Neuronal stem cell (in vitro differentiated cells): ENCODE data around the gene ANKRD13B.

ENCODE experiments used
- DNase-seq: peaks from one replicate; pipeline ENCODE4 v3.0.0-alpha.2; 2013; ENCODE audit warnings: low spot score
- H2AFZ ChIP-seq: one replicate; pipeline ENCODE4 v1.6.1; 2013; ENCODE audit warnings: mild to moderate bottlenecking, low read length, inconsistent platforms
- H2AK5ac ChIP-seq: 2 replicates; pipeline ENCODE4 v1.6.1; 2013; ENCODE audit warnings: low read depth, mild to moderate bottlenecking, inconsistent platforms, low read length, moderate library complexity, mixed read lengths
- H2BK120ac ChIP-seq: 2 replicates; pipeline ENCODE4 v1.6.1; 2013; ENCODE audit warnings: low read depth, mild to moderate bottlenecking, inconsistent platforms, low read length, moderate library complexity, mixed read lengths
- H2BK12ac ChIP-seq: one replicate; pipeline ENCODE4 v1.6.1; 2013; ENCODE audit warnings: low read length, inconsistent platforms
- H2BK15ac ChIP-seq: 2 replicates; pipeline ENCODE4 v1.6.1; 2013; ENCODE audit warnings: mild to moderate bottlenecking, low read length, inconsistent platforms, mixed read lengths
- H2BK5ac ChIP-seq: one replicate; pipeline ENCODE4 v1.6.1; 2013; ENCODE audit warnings: inconsistent platforms, mild to moderate bottlenecking, low read length, moderate library complexity
- H3K14ac ChIP-seq: one replicate; pipeline ENCODE4 v1.6.1; 2013; ENCODE audit warnings: low read length, inconsistent platforms
- H3K18ac ChIP-seq: 2 replicates; pipeline ENCODE4 v1.6.1; 2013; ENCODE audit warnings: low read length, inconsistent platforms
- H3K23ac ChIP-seq: 2 replicates; pipeline ENCODE4 v1.6.1; 2013; ENCODE audit warnings: low read depth, mild to moderate bottlenecking, mixed read lengths, low read length, inconsistent platforms; ENCODE audit not compliant: poor library complexity
- H3K27ac ChIP-seq: replicated peaks from 3 replicates; pipeline ENCODE4 v1.5.1; 2013; ENCODE audit warnings: low read length, inconsistent platforms
- H3K27me3 ChIP-seq, 3 experiments: 2 replicates each; pipeline ENCODE4 v1.6.1; 2013; ENCODE audit warnings: low read length in 3 of 3, mild to moderate bottlenecking in 2 of 3, inconsistent platforms in 1 of 3, low read depth in 1 of 3, mixed read lengths in 1 of 3, moderate library complexity in 1 of 3; ENCODE audit not compliant: control insufficient read depth in 3 of 3, insufficient read depth in 3 of 3
- H3K36me3 ChIP-seq, 2 donors: replicated peaks in 1 of 2; 2 replicates each; pipeline ENCODE4 v1.6.1; 2013; ENCODE audit warnings: low read length in 2 of 2; ENCODE audit not compliant: control insufficient read depth in 2 of 2, insufficient read depth in 2 of 2
- H3K4ac ChIP-seq: 2 replicates; pipeline ENCODE4 v1.6.1; 2013; ENCODE audit warnings: inconsistent platforms, mild to moderate bottlenecking, low read length, moderate library complexity
- H3K4me1 ChIP-seq, 2 donors: 1 replicate in 1 of 2; 2 replicates in 1 of 2; pipeline ENCODE4 v1.6.1; 2013; ENCODE audit warnings: low read length in 2 of 2, low read depth in 1 of 2; ENCODE audit not compliant: control insufficient read depth in 2 of 2, insufficient read depth in 1 of 2
- H3K4me2 ChIP-seq: one replicate; pipeline ENCODE4 v1.6.1; 2013; ENCODE audit warnings: mild to moderate bottlenecking, low read length, inconsistent platforms; ENCODE audit not compliant: insufficient read depth, poor library complexity, severe bottlenecking
- H3K4me3 ChIP-seq, 2 donors: 2 replicates each; pipeline ENCODE4 v1.5.1; 2013; ENCODE audit warnings: low read length in 2 of 2, mild to moderate bottlenecking in 2 of 2, inconsistent platforms in 1 of 2, moderate library complexity in 1 of 2
- H3K79me1 ChIP-seq: one replicate; pipeline ENCODE4 v1.6.1; 2013; ENCODE audit warnings: low read depth, mild to moderate bottlenecking, inconsistent platforms, low read length, moderate library complexity
- H3K9ac ChIP-seq: one replicate; pipeline ENCODE4 v1.6.1; 2013; ENCODE audit warnings: mild to moderate bottlenecking, low read depth, low read length, inconsistent platforms; ENCODE audit not compliant: poor library complexity
- H3K9me3 ChIP-seq, 2 donors: replicated peaks in 1 of 2; 2 replicates each; pipeline versions ENCODE3 to v1.6.1; 2013; ENCODE audit warnings: low read length in 2 of 2, mild to moderate bottlenecking in 2 of 2, inconsistent platforms in 1 of 2, low read depth in 1 of 2, mixed read lengths in 1 of 2, moderate library complexity in 1 of 2; ENCODE audit not compliant: control insufficient read depth in 2 of 2, insufficient read depth in 1 of 2
- H4K8ac ChIP-seq: one replicate; pipeline ENCODE4 v1.6.1; 2013; ENCODE audit warnings: low read depth, mild to moderate bottlenecking, inconsistent platforms, low read length, moderate library complexity
- H4K91ac ChIP-seq: one replicate; pipeline ENCODE4 v1.6.1; 2013; ENCODE audit warnings: low read length, low read depth, mild to moderate bottlenecking, inconsistent platforms; ENCODE audit not compliant: poor library complexity
- WGBS, 2 donors: extraction: QIAGEN DNeasy Blood & Tissue Kit; methylation state at CpG; one replicate each; pipeline ENCODE4 v1.1.7; 2013; ENCODE audit warnings: missing lambda C conversion rate in 2 of 2, mixed read lengths in 1 of 2; ENCODE audit not compliant: insufficient read length in 2 of 2, insufficient replicate concordance in 1 of 2; ENCODE audit errors: extremely low coverage in 2 of 2; 5-methylcytosine and 5-hydroxymethylcytosine counted together

Gene ANKRD13B

GRCh38 chr17:29625037-29625750 is 32.3 kb downstream of the ANKRD13B start:
- Histone ChIP-seq H3K9ac (no peak overlapping the region), H3K79me1 (no peaks in the 10 kb centered on the region), H3K18ac (no peak overlapping the region), H3K4ac (no peak overlapping the region), H2AK5ac (no peak overlapping the region), H2BK12ac (no peak overlapping the region), H3K9me3 (no peaks in the 10 kb centered on the region), H3K4me2 (no peak overlapping the region), H3K4me1 (peaks cover 11 to 13% of the 10 kb centered on the region in 2 donors), H3K14ac (no peak overlapping the region), H4K8ac (no peak overlapping the region), H3K4me3 (no peak overlapping the region), H3K27ac (no peak overlapping the region), H3K23ac (no peak overlapping the region), H2BK15ac (no peak overlapping the region), H2AFZ (no peak overlapping the region), H4K91ac (no peak overlapping the region), H3K27me3 (peaks cover 0 to 16% (median 5%) of the 10 kb centered on the region in 3 experiments), H2BK120ac (no peak overlapping the region), H2BK5ac (no peak overlapping the region), H3K36me3 (peaks cover 0 to 4% of the 10 kb centered on the region in 2 donors)
- DNase-seq: no peak
- WGBS, 2 donors: no CpG with 5 or more reads among the region's 8 CpGs

- Histone ChIP-seq H2BK5ac (no peak overlapping the region), H3K36me3 (peaks cover 16 to 18% of the 10 kb centered on the region in 2 donors), H3K9me3 (no peaks in the 10 kb centered on the region), H3K4ac (no peak overlapping the region), H4K91ac (no peak overlapping the region), H3K18ac (no peak overlapping the region), H2BK12ac (no peak overlapping the region), H3K27ac (no peak overlapping the region), H2AFZ (no peak overlapping the region), H3K4me3 (no peak overlapping the region), H3K23ac (no peak overlapping the region), H2BK15ac (no peak overlapping the region), H2BK120ac (no peak overlapping the region), H3K9ac (no peak overlapping the region), H3K4me1 (peaks cover 9 to 11% of the 10 kb centered on the region in 2 donors), H3K4me2 (no peak overlapping the region), H2AK5ac (no peak overlapping the region), H3K14ac (no peak overlapping the region), H3K79me1 (no peaks in the 10 kb centered on the region), H4K8ac (no peak overlapping the region), H3K27me3 (peaks cover 0 to 3% (median 0%) of the 10 kb centered on the region in 3 experiments)
- WGBS, 2 donors: no CpG with 5 or more reads among the region's 1 CpG
- DNase-seq: no peak
Measured at GRCh38 chr17:29627951-29628350, 35.0 kb downstream of the ANKRD13B start.

GRCh38 chr17:29628644-29629043 is 35.7 kb downstream of the ANKRD13B start:
- Histone ChIP-seq H3K18ac (no peak overlapping the region), H2BK12ac (no peak overlapping the region), H3K27ac (no peak overlapping the region), H3K9ac (no peak overlapping the region), H3K23ac (no peak overlapping the region), H3K4me2 (no peak overlapping the region), H4K8ac (no peak overlapping the region), H3K79me1 (no peaks in the 10 kb centered on the region), H3K4me3 (no peak overlapping the region), H2AK5ac (no peak overlapping the region), H2BK15ac (no peak overlapping the region), H3K4me1 (peaks cover 5 to 6% of the 10 kb centered on the region in 2 donors), H3K4ac (no peak overlapping the region), H3K36me3 (peaks cover 16 to 18% of the 10 kb centered on the region in 2 donors), H2BK5ac (no peak overlapping the region), H2AFZ (no peak overlapping the region), H2BK120ac (no peak overlapping the region), H3K9me3 (no peaks in the 10 kb centered on the region), H3K14ac (no peak overlapping the region), H3K27me3 (no peaks in the 10 kb centered on the region), H4K91ac (no peak overlapping the region)
- DNase-seq: no peak
- WGBS, 2 donors: no CpG with 5 or more reads among the region's 2 CpGs

- Histone ChIP-seq H3K23ac (no peak overlapping the region), H3K4ac (no peak overlapping the region), H2BK120ac (no peak overlapping the region), H3K14ac (no peak overlapping the region), H3K4me1 (peaks cover 6% of the 10 kb centered on the region in 2 donors), H3K27me3 (no peaks in the 10 kb centered on the region), H3K36me3 (peaks cover 16 to 18% of the 10 kb centered on the region in 2 donors), H2BK12ac (no peak overlapping the region), H2BK5ac (no peak overlapping the region), H3K4me2 (no peak overlapping the region), H2BK15ac (no peak overlapping the region), H3K9ac (no peak overlapping the region), H4K91ac (no peak overlapping the region), H4K8ac (no peak overlapping the region), H3K18ac (no peak overlapping the region), H3K4me3 (no peak overlapping the region), H2AFZ (no peak overlapping the region), H3K27ac (no peak overlapping the region), H3K9me3 (no peaks in the 10 kb centered on the region), H3K79me1 (no peaks in the 10 kb centered on the region), H2AK5ac (no peak overlapping the region)
- WGBS, 2 donors: no CpG with 5 or more reads among the region's 2 CpGs
- DNase-seq: no peak
Measured at GRCh38 chr17:29629839-29630238, 36.9 kb downstream of the ANKRD13B start.
